ENCODE measurements around the gene ZNF518A. TPM values are rescaled to one million over a fixed set of nuclear protein-coding genes. Genes with fewer than 3 reads are reported as not detected.

Gene ZNF518A
- total and polyA plus RNA-seq, 2 of the 13 experiments (the other 11 are each of a cell fraction or from before 2014, with no cell fraction given) = 21.7 to 37.1 TPM

- TF ChIP-seq, protein P1, sequence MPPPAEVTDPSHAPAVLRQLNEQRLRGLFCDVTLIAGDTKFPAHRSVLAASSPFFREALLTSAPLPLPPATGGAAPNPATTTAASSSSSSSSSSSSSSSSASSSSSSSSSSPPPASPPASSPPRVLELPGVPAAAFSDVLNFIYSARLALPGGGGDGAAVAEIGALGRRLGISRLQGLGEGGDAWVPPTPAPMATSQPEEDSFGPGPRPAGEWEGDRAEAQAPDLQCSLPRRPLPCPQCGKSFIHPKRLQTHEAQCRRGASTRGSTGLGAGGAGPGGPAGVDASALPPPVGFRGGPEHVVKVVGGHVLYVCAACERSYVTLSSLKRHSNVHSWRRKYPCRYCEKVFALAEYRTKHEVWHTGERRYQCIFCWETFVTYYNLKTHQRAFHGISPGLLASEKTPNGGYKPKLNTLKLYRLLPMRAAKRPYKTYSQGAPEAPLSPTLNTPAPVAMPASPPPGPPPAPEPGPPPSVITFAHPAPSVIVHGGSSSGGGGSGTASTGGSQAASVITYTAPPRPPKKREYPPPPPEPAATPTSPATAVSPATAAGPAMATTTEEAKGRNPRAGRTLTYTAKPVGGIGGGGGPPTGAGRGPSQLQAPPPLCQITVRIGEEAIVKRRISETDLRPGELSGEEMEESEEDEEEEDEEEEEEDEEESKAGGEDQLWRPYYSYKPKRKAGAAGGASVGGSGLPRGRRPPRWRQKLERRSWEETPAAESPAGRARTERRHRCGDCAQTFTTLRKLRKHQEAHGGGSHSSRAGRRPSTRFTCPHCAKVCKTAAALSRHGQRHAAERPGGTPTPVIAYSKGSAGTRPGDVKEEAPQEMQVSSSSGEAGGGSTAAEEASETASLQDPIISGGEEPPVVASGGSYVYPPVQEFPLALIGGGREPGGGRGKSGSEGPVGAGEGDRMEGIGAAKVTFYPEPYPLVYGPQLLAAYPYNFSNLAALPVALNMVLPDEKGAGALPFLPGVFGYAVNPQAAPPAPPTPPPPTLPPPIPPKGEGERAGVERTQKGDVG (CRISPR knock-in tag; IDR thresholded peaks at IDR 0.05; ENCODE audit: borderline replicate concordance) = no peak
- TF ChIP-seq REPIN1 (CRISPR knock-in tag; IDR thresholded peaks at IDR 0.05; ENCODE audit: borderline replicate concordance, low read depth) (peak; percentile 39; the same call in 1 of the 2 replicates), ZBTB38 (CRISPR knock-in tag; IDR thresholded peaks at IDR 0.05) (no peak), KDM4B (CRISPR knock-in tag; IDR thresholded peaks at IDR 0.05) (no peak), CBX5 (CRISPR knock-in tag; IDR thresholded peaks at IDR 0.05; ENCODE audit: borderline replicate concordance) (no peak), POGZ (CRISPR knock-in tag; IDR thresholded peaks at IDR 0.05) (peak; percentile 54; the same call in 1 of the 2 replicates), NFYB (CRISPR knock-in tag; IDR thresholded peaks at IDR 0.05) (no peak), ZNF513 (CRISPR knock-in tag; conservative IDR thresholded peaks at IDR 0.05) (no peak), ZNF12 (CRISPR knock-in tag; IDR thresholded peaks at IDR 0.05) (no peak), ZNF432 (CRISPR knock-in tag; IDR thresholded peaks at IDR 0.05; ENCODE audit: borderline replicate concordance) (no peak), TFE3 (CRISPR knock-in tag; IDR thresholded peaks at IDR 0.05) (no peak), STAT5B (CRISPR knock-in tag; IDR thresholded peaks at IDR 0.05) (no peak), PRDM10 (CRISPR knock-in tag; IDR thresholded peaks at IDR 0.05; ENCODE audit: low read depth) (peak; percentile 44; the same call in 1 of the 2 replicates), ZNF33B (CRISPR knock-in tag; IDR thresholded peaks at IDR 0.05) (no peak), ESRRA (CRISPR knock-in tag; IDR thresholded peaks at IDR 0.05; ENCODE audit: low read depth) (peak; percentile 72), CHD4 (IDR thresholded peaks at IDR 0.05; ENCODE audit: borderline replicate concordance, low read length) (peak; percentile 66; the same call in 1 of the 2 replicates), ZSCAN29 (CRISPR knock-in tag; conservative IDR thresholded peaks at IDR 0.05) (no peak)
- TF ChIP-seq, protein P2, sequence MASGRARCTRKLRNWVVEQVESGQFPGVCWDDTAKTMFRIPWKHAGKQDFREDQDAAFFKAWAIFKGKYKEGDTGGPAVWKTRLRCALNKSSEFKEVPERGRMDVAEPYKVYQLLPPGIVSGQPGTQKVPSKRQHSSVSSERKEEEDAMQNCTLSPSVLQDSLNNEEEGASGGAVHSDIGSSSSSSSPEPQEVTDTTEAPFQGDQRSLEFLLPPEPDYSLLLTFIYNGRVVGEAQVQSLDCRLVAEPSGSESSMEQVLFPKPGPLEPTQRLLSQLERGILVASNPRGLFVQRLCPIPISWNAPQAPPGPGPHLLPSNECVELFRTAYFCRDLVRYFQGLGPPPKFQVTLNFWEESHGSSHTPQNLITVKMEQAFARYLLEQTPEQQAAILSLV (CRISPR knock-in tag; IDR thresholded peaks at IDR 0.05; ENCODE audit: borderline replicate concordance) = no peak
Observed at GRCh38 chr10:96092999-96093767, 36.9 kb upstream of the ZNF518A start (continued).
